ENCODE measurements around the gene CNN2. TPM values are rescaled to one million over a fixed set of nuclear protein-coding genes. Genes with fewer than 3 reads are reported as not detected.

Gene CNN2
- total and polyA plus RNA-seq, 2 experiments from 2014 or later = 115 to 247 TPM

- no peaks in the 10 kb centered on the region for H4K20me1 ChIP-seq (ENCODE audit: insufficient read depth, poor library complexity, severe bottlenecking)
- no peak overlapping the region for H3K4me3 ChIP-seq
- no peaks in the 10 kb centered on the region for H3K79me2 ChIP-seq
- peak overlapping the region; percentile 86 for H3K27ac ChIP-seq
- peaks cover 28% of the 10 kb centered on the region for H3K4me1 ChIP-seq (ENCODE audit: insufficient read depth)
- H3K4me2 ChIP-seq = peak overlapping the region; percentile 93
- H2AFZ ChIP-seq = no peak overlapping the region
- DNase-seq (ENCODE audit: low spot score) = peak; percentile 75
- no peaks in the 10 kb centered on the region for H3K9me2 ChIP-seq (replicated peaks; ENCODE audit: insufficient read depth)
- no peaks in the 10 kb centered on the region for H3K9me3 ChIP-seq (ENCODE audit: low read depth)
- 44% methylated on average over 17 of the region's 17 CpGs for WGBS (ENCODE audit: low lambda C conversion rate, missing lambda C conversion rate)
- H3K27me3 ChIP-seq = peaks cover 35% of the 10 kb centered on the region
- TF ChIP-seq EZH2 (IDR thresholded peaks at IDR 0.05; ENCODE audit: borderline replicate concordance) = no peak
- no peak for TF ChIP-seq EZH2phosphoT487 (IDR thresholded peaks at IDR 0.05; ENCODE audit: low read depth, severe bottlenecking, unreplicated experiment)
- no peak for TF ChIP-seq CTCF (IDR thresholded peaks at IDR 0.05; ENCODE audit: poor library complexity)
- H3K36me3 ChIP-seq (replicated peaks; ENCODE audit: insufficient read depth, low read depth) = no peaks in the 10 kb centered on the region
Measured at GRCh38 chr19:1065606-1066109, 39.2 kb downstream of the CNN2 start.

- no peaks in the 10 kb centered on the region for H3K9me3 ChIP-seq (ENCODE audit: low read depth)
- H4K20me1 ChIP-seq (ENCODE audit: insufficient read depth, poor library complexity, severe bottlenecking) = no peaks in the 10 kb centered on the region
- H3K4me3 ChIP-seq = no peak overlapping the region
- peak overlapping the region; percentile 93 for H3K4me2 ChIP-seq
- peaks cover 28% of the 10 kb centered on the region for H3K4me1 ChIP-seq (ENCODE audit: insufficient read depth)
- H3K79me2 ChIP-seq = no peaks in the 10 kb centered on the region
- H3K36me3 ChIP-seq (replicated peaks; ENCODE audit: insufficient read depth, low read depth) = no peaks in the 10 kb centered on the region
- H3K27me3 ChIP-seq = peaks cover 40% of the 10 kb centered on the region
- DNase-seq (ENCODE audit: low spot score) = peak; percentile 63
- H3K9me2 ChIP-seq (replicated peaks; ENCODE audit: insufficient read depth) = no peaks in the 10 kb centered on the region
- H3K27ac ChIP-seq = peak overlapping the region; percentile 86
- H2AFZ ChIP-seq = no peak overlapping the region
- WGBS (ENCODE audit: low lambda C conversion rate, missing lambda C conversion rate) = 44% methylated on average over 16 of the region's 17 CpGs
- no peak for TF ChIP-seq EZH2phosphoT487 (IDR thresholded peaks at IDR 0.05; ENCODE audit: low read depth, severe bottlenecking, unreplicated experiment)
- no peak for TF ChIP-seq CTCF (IDR thresholded peaks at IDR 0.05; ENCODE audit: poor library complexity)
- no peak for TF ChIP-seq EZH2 (IDR thresholded peaks at IDR 0.05; ENCODE audit: borderline replicate concordance)
Measured at GRCh38 chr19:1066251-1066747, 39.9 kb downstream of the CNN2 start.

GRCh38 chr19:1066748-1067340 lies 40.4 kb downstream of the CNN2 start, which contains the start of gene ARHGAP45:
TSS of gene ARHGAP45 (plus strand) at chr19:1067167. CDS start at chr19:1067406, 239 bp downstream.
- Histone ChIP-seq H3K36me3 (replicated peaks; ENCODE audit: insufficient read depth, low read depth) (no peaks in the 10 kb centered on the region), H3K79me2 (no peaks in the 10 kb centered on the region), H3K9me3 (ENCODE audit: low read depth) (no peaks in the 10 kb centered on the region), H3K4me1 (ENCODE audit: insufficient read depth) (peaks cover 28% of the 10 kb centered on the region), H4K20me1 (ENCODE audit: insufficient read depth, poor library complexity, severe bottlenecking) (no peaks in the 10 kb centered on the region), H2AFZ (no peak within 1 kb of the TSS), H3K27me3 (peaks cover 45% of the 10 kb centered on the region), H3K27ac (peak within 1 kb of the TSS; percentile 86), H3K4me2 (peak within 1 kb of the TSS; percentile 93), H3K4me3 (no peak within 1 kb of the TSS), H3K9me2 (replicated peaks; ENCODE audit: insufficient read depth) (no peaks in the 10 kb centered on the region)
- DNase-seq (ENCODE audit: low spot score) = peak; percentile 63
- TF ChIP-seq CTCF (IDR thresholded peaks at IDR 0.05; ENCODE audit: poor library complexity) (no peak), EZH2phosphoT487 (IDR thresholded peaks at IDR 0.05; ENCODE audit: low read depth, severe bottlenecking, unreplicated experiment) (no peak), EZH2 (IDR thresholded peaks at IDR 0.05; ENCODE audit: borderline replicate concordance) (no peak)
- WGBS (ENCODE audit: low lambda C conversion rate, missing lambda C conversion rate) = 10% methylated on average over 36 of the region's 61 CpGs
